HFFc6 (cell line): Measurements from ENCODE around the gene GAMT. TPM values are rescaled to one million over a fixed set of nuclear protein-coding genes. Genes with fewer than 3 reads are reported as not detected.

Source experiments
- DNase-seq: peaks from one replicate; pipeline ENCODE4 v3.0.0-alpha.2; 2018
- H3K27ac Mint-ChIP-seq: 2 replicates; pipeline ENCODE4 v1.8.0; 2020; ENCODE audit warnings: mild to moderate bottlenecking, mixed read lengths
- H3K27me3 Mint-ChIP-seq: 2 replicates; pipeline ENCODE4 v1.8.0; 2021; ENCODE audit warnings: mild to moderate bottlenecking, moderate library complexity, mixed read lengths; ENCODE audit not compliant: insufficient read depth
- H3K36me3 Mint-ChIP-seq: 2 replicates; pipeline ENCODE4 v1.8.0; 2021; ENCODE audit warnings: low read depth, mixed read lengths
- H3K4me1 Mint-ChIP-seq: 2 replicates; pipeline ENCODE4 v1.8.0; 2020; ENCODE audit warnings: low read depth, mixed read lengths
- H3K4me3 Mint-ChIP-seq: 2 replicates; pipeline ENCODE4 v1.8.0; 2020; ENCODE audit warnings: mild to moderate bottlenecking, moderate library complexity, mixed read lengths
- H3K9me3 Mint-ChIP-seq: 2 replicates; pipeline ENCODE4 v1.8.0; 2020; ENCODE audit warnings: mild to moderate bottlenecking, mixed read lengths
- CTCF ChIP-seq: fragments of 200-600 bp; sonication (generic); IDR thresholded peaks from 2 replicates; pipeline ENCODE4 v1.5.0; 2021; ENCODE audit warnings: antibody characterized with exemption, mild to moderate bottlenecking
- total RNA-seq, 6 experiments: library from RNA; stranded (reverse); fragmentation: NEBNext Ultra II Directional; extraction: Animal tissue kit (Norgen Biotek cat#: 25700); gene quantifications; 2 replicates in 1 of 6; 3 replicates in 5 of 6; pipeline ENCODE4 v1.2.3, GENCODE V29; 2021

GAMT gene
- total RNA-seq, 6 experiments from 2014 or later: 55.2 to 71.3 (median 67.7) TPM

GRCh38 chr19:1446713-1447481, 45.6 kb upstream of the GAMT start:
- Mint-ChIP-seq H3K9me3 (no peaks in the 10 kb centered on the region; the same call in 1 of the 2 replicates), H3K4me3 (peak overlapping the region; percentile 37; the same call in 1 of the 2 replicates), H3K27ac (no peak overlapping the region), H3K36me3 (peaks cover 9% of the 10 kb centered on the region; the same call in 1 of the 2 replicates), H3K27me3 (peaks cover 31% of the 10 kb centered on the region), H3K4me1 (peaks cover 10% of the 10 kb centered on the region; the same call in 1 of the 2 replicates)
- DNase-seq: no peak
- no peak for TF ChIP-seq CTCF

GRCh38 chr19:1445932-1446712, 44.8 kb upstream of the GAMT start:
- no peak for DNase-seq
- peaks cover 13% of the 10 kb centered on the region; the same call in 1 of the 2 replicates for H3K36me3 Mint-ChIP-seq
- H3K4me3 Mint-ChIP-seq: no peak overlapping the region; the same call in 1 of the 2 replicates
- H3K27ac Mint-ChIP-seq: no peak overlapping the region
- H3K9me3 Mint-ChIP-seq: no peaks in the 10 kb centered on the region; the same call in 1 of the 2 replicates
- H3K27me3 Mint-ChIP-seq: peaks cover 25% of the 10 kb centered on the region
- TF ChIP-seq CTCF: no peak
- H3K4me1 Mint-ChIP-seq: peaks cover 12% of the 10 kb centered on the region; the same call in 1 of the 2 replicates

DNA sequence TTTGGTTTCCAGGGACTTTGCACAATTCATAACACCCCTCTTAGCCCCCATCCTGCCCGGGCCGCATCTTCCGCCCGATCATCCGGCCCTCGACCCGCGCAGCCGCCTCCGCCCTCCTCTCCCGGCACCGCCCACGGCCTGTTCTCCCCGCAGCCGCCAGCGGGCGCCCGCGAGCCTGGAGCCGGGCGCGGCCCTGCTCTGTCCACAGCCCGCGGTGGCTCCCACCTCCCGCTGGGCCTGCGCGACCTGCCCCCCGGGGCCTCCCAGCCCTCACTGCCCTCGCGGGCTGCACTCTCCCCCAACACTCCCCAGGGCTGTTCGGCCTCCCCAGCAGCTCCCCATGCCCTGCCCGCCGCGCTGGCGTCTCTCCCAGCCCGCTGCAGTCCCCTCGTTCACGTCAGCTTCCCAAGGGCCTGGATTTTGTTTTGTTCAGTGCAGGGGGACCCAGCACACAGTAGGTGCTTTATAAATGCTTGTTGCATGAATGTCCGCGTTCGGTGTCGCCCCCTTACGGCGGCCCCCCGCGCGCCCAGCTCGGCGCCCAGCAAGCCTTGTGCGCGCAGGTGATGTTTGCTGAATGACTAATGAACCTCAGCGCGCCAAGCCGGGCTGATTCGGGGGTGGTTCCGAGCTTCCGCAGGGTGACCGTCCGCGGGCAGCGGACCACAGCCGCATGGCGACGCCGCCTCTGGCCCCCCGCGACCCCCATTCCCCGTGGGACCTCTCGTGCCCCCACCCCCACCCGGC, 44.0 kb upstream of the GAMT start:
- H3K36me3 Mint-ChIP-seq: peaks cover 13% of the 10 kb centered on the region; the same call in 1 of the 2 replicates
- no peaks in the 10 kb centered on the region; the same call in 1 of the 2 replicates for H3K9me3 Mint-ChIP-seq
- H3K4me1 Mint-ChIP-seq: peaks cover 12% of the 10 kb centered on the region; the same call in 1 of the 2 replicates
- peaks cover 19% of the 10 kb centered on the region for H3K27me3 Mint-ChIP-seq
- peak; percentile 94 for TF ChIP-seq CTCF
- peak; percentile 39 for DNase-seq
- H3K27ac Mint-ChIP-seq: no peak overlapping the region
- peak overlapping the region; percentile 41 for H3K4me3 Mint-ChIP-seq

GRCh38 chr19:1441677-1442438, 40.5 kb upstream of the GAMT start:
- H3K4me1 Mint-ChIP-seq: peaks cover 23% of the 10 kb centered on the region
- no peaks in the 10 kb centered on the region for H3K9me3 Mint-ChIP-seq
- H3K27me3 Mint-ChIP-seq: peaks cover 24% of the 10 kb centered on the region
- peaks cover 30% of the 10 kb centered on the region for H3K36me3 Mint-ChIP-seq
- no peak for DNase-seq
- H3K27ac Mint-ChIP-seq: peak overlapping the region; percentile 18; the same call in 1 of the 2 replicates
- no peak for TF ChIP-seq CTCF
- H3K4me3 Mint-ChIP-seq: peak overlapping the region; percentile 30; the same call in 1 of the 2 replicates
